ENCODE measurements around the gene UNC45A.
A peak's percentile ranks its signal among the peaks of the same experiment; 100 is the strongest.

Gene UNC45A

GRCh38 chr15:90966262-90966661 lies 31.2 kb downstream of the UNC45A start:
- H3K4me3 ChIP-seq (ENCODE audit: low read length) = no peak overlapping the region
- TF ChIP-seq ZNF274 (IDR thresholded peaks at IDR 0.05; ENCODE audit: low read depth, low read length) = no peak

- no peak overlapping the region for H3K4me3 ChIP-seq (ENCODE audit: low read length)
- TF ChIP-seq ZNF274 (IDR thresholded peaks at IDR 0.05; ENCODE audit: low read depth, low read length) = no peak
Measured at GRCh38 chr15:90967206-90967605, 32.1 kb downstream of the UNC45A start.

GRCh38 chr15:90968434-90968833 lies 33.3 kb downstream of the UNC45A start:
- H3K4me3 ChIP-seq (ENCODE audit: low read length) = no peak overlapping the region
- no peak for TF ChIP-seq ZNF274 (IDR thresholded peaks at IDR 0.05; ENCODE audit: low read depth, low read length)

- no peak overlapping the region for H3K4me3 ChIP-seq (ENCODE audit: low read length)
- TF ChIP-seq ZNF274 (IDR thresholded peaks at IDR 0.05; ENCODE audit: low read depth, low read length) = no peak
Measured at GRCh38 chr15:90970274-90970673, 35.2 kb downstream of the UNC45A start.

- no peak for TF ChIP-seq ZNF274 (IDR thresholded peaks at IDR 0.05; ENCODE audit: low read depth, low read length)
- no peak overlapping the region for H3K4me3 ChIP-seq (ENCODE audit: low read length)
Measured at GRCh38 chr15:90972133-90972532, 37.0 kb downstream of the UNC45A start.

GRCh38 chr15:90974216-90974615 lies 39.1 kb downstream of the UNC45A start:
- no peak for TF ChIP-seq ZNF274 (IDR thresholded peaks at IDR 0.05; ENCODE audit: low read depth, low read length)
- no peak overlapping the region for H3K4me3 ChIP-seq (ENCODE audit: low read length)

- no peak for TF ChIP-seq ZNF274 (IDR thresholded peaks at IDR 0.05; ENCODE audit: low read depth, low read length)
- no peak overlapping the region for H3K4me3 ChIP-seq (ENCODE audit: low read length)
Measured at GRCh38 chr15:90979582-90979981, 44.5 kb downstream of the UNC45A start.

- no peak overlapping the region for H3K4me3 ChIP-seq (ENCODE audit: low read length)
- TF ChIP-seq ZNF274 (IDR thresholded peaks at IDR 0.05; ENCODE audit: low read depth, low read length) = no peak
Measured at GRCh38 chr15:90981681-90982080, 46.6 kb downstream of the UNC45A start.

- no peak overlapping the region for H3K4me3 ChIP-seq (ENCODE audit: low read length)
- no peak for TF ChIP-seq ZNF274 (IDR thresholded peaks at IDR 0.05; ENCODE audit: low read depth, low read length)
Measured at GRCh38 chr15:90982135-90982534, 47.0 kb downstream of the UNC45A start.

- H3K4me3 ChIP-seq (ENCODE audit: low read length) = no peak overlapping the region
- no peak for TF ChIP-seq ZNF274 (IDR thresholded peaks at IDR 0.05; ENCODE audit: low read depth, low read length)
Measured at GRCh38 chr15:90986790-90987507, 51.9 kb downstream of the UNC45A start.

GRCh38 chr15:90987561-90988141 lies 52.6 kb downstream of the UNC45A start:
- no peak for TF ChIP-seq ZNF274 (IDR thresholded peaks at IDR 0.05; ENCODE audit: low read depth, low read length)
- no peak overlapping the region for H3K4me3 ChIP-seq (ENCODE audit: low read length)

- H3K4me3 ChIP-seq (ENCODE audit: low read length) = peak overlapping the region; percentile 36; the same call in 1 of the 2 replicates
- TF ChIP-seq ZNF274 (IDR thresholded peaks at IDR 0.05; ENCODE audit: low read depth, low read length) = no peak
Measured at GRCh38 chr15:90988296-90988695, 53.2 kb downstream of the UNC45A start.

GRCh38 chr15:90989040-90989768 lies 54.1 kb downstream of the UNC45A start:
- no peak for TF ChIP-seq ZNF274 (IDR thresholded peaks at IDR 0.05; ENCODE audit: low read depth, low read length)
- 0 out of 2 replicates have a peak overlapping the region, but pooled peaks have one; percentile 0 for H3K4me3 ChIP-seq (ENCODE audit: low read length)

GRCh38 chr15:90990446-90990845 lies 55.4 kb downstream of the UNC45A start:
- no peak for TF ChIP-seq ZNF274 (IDR thresholded peaks at IDR 0.05; ENCODE audit: low read depth, low read length)

More at GRCh38 chr15:90990446-90990845, 55.4 kb downstream of the UNC45A start:
- H3K4me3 ChIP-seq (ENCODE audit: low read length) = no peak overlapping the region

All from GM08714 (cell line).